HG03457 (cell line): ENCODE data around the gene COL6A2.
"Not testable (repeated sequence)": the region's sequence is repeated elsewhere in the genome, so short reads cannot be mapped to it uniquely, and the experiment has no call there.

ENCODE experiments used
- ATAC-seq: cut with Tn5 transposase; IDR thresholded peaks from one replicate; pipeline ENCODE4 v1.9.1; 2021; ENCODE audit warnings: moderate number of reproducible peaks; ENCODE audit not compliant: unreplicated experiment

Gene COL6A2

DNA sequence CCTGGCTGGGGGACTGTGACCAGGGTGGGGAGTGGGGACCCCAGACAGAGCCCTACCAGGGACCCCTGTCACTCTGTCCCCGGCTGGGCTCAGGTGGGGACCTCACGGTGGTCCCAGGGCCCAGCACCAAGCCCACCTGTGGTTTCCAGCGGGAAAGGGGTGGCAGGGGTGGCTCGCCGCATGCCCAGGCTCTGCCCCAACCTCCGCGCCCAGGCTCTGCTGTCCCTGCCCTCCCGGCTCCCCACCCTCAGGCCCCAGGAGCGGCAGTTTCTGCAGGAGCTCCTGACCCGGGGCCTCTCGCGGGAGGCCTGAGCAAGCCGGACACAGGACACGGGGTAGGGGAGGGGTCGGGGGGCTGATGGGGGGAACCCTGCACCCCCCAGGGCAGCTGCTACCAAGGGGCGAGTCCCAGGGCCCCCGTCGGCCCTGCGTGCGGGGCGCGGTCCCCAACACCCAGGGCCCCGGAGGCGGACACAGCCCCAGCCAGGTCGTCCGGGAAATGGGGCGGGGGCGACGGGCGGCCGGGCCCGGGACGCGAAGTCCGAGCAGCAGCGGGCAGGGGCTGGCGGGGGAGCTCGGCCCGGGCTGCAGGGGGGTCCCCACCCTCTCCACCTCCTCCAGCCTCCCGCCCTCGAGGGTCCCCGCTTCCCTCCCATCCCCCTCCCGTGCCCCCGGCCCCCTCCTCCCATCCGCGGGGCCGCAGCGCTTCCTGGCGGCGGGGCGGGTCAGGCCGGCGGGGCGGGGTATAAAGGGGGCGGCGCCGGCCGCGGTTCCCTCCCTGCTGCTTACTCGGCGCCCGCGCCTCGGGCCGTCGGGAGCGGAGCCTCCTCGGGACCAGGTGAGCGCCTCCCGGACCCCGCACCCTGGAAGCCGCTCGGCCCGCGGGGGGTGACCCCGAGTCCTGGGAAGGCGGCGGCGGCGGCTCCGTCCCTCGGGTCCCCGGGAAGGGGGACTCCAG lies at the start of gene COL6A2:
TSS of gene COL6A2 (plus strand) at position 777 of the 958 bp plus-strand sequence.
- ATAC-seq: no peak

DNA sequence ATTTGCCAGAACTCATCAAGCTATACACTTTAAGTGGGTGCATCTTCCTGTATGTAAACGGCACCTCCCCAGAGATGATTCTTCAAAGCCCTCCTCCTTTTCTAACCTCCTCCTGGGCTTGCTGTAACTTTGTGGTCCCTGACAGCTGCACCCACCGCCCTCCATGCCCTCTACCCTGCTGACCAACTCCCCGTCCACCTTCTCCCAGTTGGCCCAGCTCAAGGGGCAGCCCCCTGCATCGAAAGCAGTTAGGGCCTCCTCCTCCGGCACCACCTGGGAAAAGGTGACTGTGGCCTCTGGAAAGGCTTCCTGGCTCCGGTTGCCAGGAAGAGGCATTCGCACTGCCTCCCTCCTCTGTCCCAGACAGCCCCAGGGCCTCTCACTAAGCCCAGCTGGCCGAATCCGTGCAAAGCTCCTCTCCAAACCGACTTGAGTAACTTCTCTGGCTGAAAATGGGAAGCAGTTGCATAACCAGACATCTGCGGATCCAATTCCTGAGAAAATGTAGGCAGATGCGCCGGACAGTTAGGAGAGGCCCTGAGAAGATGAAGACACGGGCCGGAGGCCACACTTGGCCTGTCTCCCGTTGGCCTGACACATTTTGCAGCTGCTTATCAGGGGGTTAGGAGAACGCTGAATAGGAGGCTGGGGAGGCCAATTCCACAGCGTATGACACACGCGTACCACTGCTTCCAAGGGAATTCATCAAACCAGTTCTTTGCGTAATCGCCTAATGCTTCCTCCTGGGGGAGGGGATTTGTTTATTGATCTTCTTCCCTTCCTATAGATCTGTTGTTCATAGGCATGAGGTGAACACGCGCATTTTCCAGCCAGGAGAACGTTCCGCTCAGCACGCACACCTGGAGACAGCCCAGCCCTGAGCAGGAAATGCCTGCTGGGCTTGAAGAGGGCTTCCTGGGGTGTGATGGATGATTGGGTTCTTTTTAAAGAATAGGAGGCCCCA lies 48.7 kb upstream of the COL6A2 start:
- ATAC-seq: no peak

DNA sequence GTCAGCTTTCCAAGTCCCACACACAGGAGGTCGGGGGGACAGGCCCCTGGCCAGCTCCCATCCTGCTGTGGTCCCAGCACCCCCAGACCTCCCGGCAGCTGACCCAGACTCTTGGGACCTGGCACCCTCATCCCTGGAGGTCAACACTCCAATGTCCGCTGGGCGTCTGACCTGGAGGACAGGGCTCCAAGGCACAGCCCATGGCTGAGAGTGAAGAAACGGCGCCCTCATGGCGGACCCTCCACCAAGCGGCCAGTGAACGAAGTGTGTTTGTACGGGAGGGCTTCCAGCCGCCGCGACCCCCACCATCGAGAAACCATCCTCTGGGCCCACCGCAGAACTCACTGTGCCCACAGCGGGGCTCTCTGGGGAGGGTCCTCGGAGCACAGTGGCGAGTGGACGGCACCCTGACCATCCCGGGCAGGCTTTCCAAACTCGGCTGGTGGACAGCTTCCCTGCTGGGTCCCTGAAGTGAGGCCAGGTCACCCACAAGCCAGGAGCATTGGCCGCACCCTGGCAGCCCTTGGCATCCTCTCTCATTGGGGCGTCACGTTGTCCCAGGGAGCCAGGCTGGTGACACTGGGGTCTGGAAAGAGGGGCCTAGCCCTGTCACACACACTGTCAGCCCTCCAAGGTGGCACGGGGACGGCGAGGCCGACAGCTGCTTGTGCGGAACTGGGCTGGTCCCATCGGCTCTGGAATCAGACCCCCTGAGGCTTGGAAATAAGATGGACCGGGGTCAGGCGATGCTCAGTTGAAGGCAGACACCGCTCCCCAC lies 47.8 kb upstream of the COL6A2 start:
- no peak for ATAC-seq

GRCh38 chr21:46050668-46051378 lies 47.1 kb upstream of the COL6A2 start:
- ATAC-seq: no peak

GRCh38 chr21:46051379-46051770 lies 46.5 kb upstream of the COL6A2 start:
- ATAC-seq: no peak

DNA sequence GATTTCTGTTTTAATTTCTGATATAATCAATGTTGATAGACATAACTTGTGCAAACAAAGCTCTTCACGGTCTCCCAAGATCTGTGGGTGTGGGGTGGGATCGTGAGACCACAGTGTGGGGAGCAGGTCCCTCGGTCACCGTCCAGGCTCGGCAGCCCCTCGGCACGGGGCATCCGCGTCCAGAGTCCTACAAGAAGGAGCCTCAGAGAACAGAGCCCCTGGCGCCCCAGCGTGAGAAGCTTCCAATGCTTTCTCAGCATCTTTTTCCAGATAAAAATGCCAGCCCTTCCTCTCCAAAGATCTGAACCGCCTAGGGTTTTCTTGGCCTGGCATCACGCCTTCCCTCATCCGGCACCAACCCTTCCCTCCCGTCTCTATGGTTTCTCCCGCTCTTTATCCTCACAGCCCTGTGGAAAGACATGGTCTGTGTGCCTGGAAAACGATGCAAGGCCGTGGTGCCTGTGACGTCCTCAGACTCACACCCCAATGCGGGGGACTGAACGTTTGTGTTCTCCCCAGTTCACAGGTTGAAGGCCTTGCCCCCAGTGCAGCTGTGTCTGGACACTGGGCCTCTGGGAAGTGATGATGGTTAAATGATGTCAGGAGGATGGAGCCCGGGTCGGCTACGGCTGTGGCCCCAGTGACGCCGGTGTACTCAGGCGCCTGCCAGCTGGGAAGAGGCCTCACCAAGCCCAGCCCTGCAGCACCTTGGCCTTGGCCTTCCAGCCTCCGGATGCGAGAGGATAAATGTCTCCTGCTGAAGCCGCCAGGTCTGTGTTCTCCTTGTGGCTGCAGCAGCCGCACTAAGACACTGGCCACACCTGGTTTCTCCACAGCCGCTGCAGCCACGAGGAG lies 45.9 kb upstream of the COL6A2 start:
- no peak for ATAC-seq

DNA sequence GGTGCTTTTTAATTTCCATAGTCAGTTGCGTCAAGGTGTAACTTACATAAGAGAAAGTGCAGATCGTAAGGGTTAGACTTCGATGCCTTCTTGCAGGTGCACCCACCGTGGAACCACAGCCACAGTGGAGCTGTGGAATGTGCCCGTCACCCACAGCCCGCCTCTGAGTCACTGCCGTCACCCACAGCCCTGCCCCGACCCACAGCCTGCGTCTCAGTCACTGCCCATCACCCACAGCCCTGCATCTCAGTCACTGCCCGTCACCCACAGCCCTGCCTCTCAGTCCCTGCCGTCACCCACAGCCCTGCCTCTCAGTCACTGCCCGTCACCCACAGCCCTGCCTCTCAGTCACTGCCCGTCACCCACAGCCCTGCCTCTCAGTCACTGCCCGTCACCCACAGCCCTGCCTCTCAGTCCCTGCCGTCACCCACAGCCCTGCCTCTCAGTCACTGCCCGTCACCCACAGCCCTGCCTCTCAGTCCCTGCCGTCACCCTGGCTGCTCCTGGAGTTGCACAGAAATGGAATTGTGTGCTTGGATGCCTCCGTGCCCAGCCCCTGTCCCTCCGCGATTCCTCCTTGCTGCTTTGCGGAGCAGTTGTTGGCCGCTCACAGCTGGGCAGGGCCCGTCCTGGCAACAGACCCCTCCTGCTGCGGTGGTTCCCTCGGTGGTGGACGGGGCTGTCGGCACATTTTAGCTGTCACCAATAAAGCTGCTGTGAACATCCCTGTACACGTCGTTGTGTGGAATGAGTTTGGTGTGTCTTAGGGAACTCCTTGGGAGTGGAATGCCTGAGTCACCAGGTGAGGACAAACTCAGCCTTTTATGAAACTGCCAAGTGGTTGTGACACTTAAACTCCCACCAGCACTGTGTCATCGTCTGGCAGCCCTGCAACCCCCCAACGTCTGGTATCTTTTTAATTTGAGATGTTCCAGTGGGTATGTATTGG lies 44.9 kb upstream of the COL6A2 start:
- ATAC-seq: no peak

GRCh38 chr21:46054031-46054430 lies 43.9 kb upstream of the COL6A2 start:
- ATAC-seq: no peak

GRCh38 chr21:46054451-46054881 lies 43.4 kb upstream of the COL6A2 start:
- no peak for ATAC-seq

- ATAC-seq: no peak
These were observed 42.0 kb upstream of the COL6A2 start for GRCh38 chr21:46055863-46056281.

GRCh38 chr21:46056450-46056903 lies 41.4 kb upstream of the COL6A2 start:
- no peak for ATAC-seq

- ATAC-seq: no peak
These were observed 40.7 kb upstream of the COL6A2 start for GRCh38 chr21:46057111-46057709.

GRCh38 chr21:46057710-46058241 lies 40.1 kb upstream of the COL6A2 start:
- ATAC-seq: no peak

GRCh38 chr21:46058431-46059145 lies 39.3 kb upstream of the COL6A2 start:
- no peak for ATAC-seq

GRCh38 chr21:46059195-46059594 lies 38.7 kb upstream of the COL6A2 start:
- ATAC-seq: no peak

DNA sequence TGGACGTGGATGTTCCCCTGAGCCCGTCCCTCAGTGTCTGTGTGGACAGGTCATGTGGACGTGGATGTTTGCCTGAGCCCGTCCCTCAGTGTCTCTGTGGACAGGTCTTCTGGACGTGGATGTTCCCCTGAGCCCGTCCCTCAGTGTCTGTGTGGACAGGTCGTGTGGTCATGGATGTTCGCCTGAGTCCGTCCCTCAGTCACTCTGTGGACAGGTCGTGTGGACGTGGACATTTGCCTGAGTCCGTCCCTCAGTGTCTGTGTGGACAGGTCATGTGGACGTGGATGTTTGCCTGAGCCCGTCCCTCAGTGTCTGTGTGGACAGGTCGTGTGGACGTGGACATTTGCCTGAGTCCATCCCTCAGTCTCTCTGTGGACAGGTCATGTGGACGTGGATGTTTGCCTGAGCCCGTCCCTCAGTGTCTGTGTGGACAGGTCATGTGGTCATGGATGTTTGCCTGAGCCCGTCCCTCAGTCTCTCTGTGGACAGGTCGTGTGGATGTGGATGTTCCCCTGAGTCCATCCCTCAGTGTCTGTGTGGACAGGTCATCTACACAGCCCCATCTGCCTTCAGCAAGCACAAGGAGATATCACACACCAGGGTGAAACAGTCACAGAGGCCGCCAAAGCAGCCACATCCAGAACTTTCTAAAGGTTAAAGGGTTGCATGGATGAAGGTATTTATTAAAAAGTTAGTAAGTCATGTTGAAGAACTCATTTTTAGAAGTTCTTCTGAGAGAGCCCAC lies 38.0 kb upstream of the COL6A2 start:
- ATAC-seq: not testable (repeated sequence)
